WI38 (cell line): ENCODE data around the gene LRRC28.

Experiments used
- H3K4me3 ChIP-seq: 2 replicates; pipeline ENCODE4 v1.5.1; 2011; ENCODE audit warnings: low read depth, mild to moderate bottlenecking, control low read depth, low read length
- TF ChIP-seq, protein P1 (sequence below): IDR thresholded peaks from 2 replicates; pipeline ENCODE4 v1.5.1; 2012; ENCODE audit warnings: low read depth, mild to moderate bottlenecking, control low read depth, low read length

Gene LRRC28

GRCh38 chr15:99416191-99417188 lies 165.2 kb downstream of the LRRC28 start:
- TF ChIP-seq, protein P1, sequence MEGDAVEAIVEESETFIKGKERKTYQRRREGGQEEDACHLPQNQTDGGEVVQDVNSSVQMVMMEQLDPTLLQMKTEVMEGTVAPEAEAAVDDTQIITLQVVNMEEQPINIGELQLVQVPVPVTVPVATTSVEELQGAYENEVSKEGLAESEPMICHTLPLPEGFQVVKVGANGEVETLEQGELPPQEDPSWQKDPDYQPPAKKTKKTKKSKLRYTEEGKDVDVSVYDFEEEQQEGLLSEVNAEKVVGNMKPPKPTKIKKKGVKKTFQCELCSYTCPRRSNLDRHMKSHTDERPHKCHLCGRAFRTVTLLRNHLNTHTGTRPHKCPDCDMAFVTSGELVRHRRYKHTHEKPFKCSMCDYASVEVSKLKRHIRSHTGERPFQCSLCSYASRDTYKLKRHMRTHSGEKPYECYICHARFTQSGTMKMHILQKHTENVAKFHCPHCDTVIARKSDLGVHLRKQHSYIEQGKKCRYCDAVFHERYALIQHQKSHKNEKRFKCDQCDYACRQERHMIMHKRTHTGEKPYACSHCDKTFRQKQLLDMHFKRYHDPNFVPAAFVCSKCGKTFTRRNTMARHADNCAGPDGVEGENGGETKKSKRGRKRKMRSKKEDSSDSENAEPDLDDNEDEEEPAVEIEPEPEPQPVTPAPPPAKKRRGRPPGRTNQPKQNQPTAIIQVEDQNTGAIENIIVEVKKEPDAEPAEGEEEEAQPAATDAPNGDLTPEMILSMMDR = no peak
- H3K4me3 ChIP-seq = no peak overlapping the region

GRCh38 chr15:99421172-99421656 lies 169.9 kb downstream of the LRRC28 start:
- no peak overlapping the region for H3K4me3 ChIP-seq
- TF ChIP-seq, protein P1 = no peak

- H3K4me3 ChIP-seq = no peak overlapping the region
- TF ChIP-seq, protein P1 = no peak
These were observed 170.5 kb downstream of the LRRC28 start for GRCh38 chr15:99421758-99422157.

GRCh38 chr15:99423186-99424130 lies 172.2 kb downstream of the LRRC28 start:
- TF ChIP-seq, protein P1 = no peak
- no peak overlapping the region for H3K4me3 ChIP-seq

GRCh38 chr15:99424131-99424571 lies 172.9 kb downstream of the LRRC28 start:
- no peak overlapping the region for H3K4me3 ChIP-seq
- TF ChIP-seq, protein P1 = no peak

DNA sequence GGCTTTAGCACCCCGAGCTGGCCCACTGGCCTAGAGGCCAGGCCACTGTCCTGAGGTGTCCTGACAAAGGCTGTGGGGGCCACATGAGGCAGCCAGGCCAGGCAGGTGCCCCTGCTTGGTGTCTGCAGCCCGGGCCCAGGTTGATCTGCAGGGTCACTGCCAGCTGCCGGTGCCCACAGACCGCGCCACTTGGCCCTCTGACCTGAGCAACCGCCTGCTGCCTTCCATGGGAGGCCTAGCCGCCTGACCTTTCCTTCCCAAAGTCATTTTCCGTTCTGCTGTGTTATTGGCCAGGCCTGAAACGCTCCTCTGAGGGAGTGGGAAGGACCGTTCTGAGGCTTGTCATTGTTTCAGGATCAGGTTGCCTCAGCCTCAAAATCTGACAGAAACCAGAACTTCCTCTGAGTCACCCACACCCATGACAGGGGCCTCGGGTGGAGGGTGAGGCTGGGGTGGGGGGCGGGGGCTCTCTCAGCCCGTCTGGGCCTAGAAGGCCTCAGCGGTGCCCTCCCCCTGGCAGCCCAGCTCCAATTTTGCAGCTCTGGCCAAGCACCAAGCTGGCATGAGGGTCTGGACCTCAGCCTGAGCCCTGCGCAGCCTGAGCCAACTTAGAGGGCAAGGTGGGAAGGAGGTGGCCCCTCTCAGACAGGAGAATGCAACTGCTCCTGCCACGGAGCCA lies 173.8 kb downstream of the LRRC28 start:
- TF ChIP-seq, protein P1 = no peak

More for the DNA sequence above, 173.8 kb downstream of the LRRC28 start:
- no peak overlapping the region for H3K4me3 ChIP-seq
